B cell (primary cell): ENCODE measurements around the gene TJP2. TPM values are rescaled to one million over a fixed set of nuclear protein-coding genes. Genes with fewer than 3 reads are reported as not detected.

Source experiments
- ATAC-seq: fragments of 200-7000 bp; cut with Tn5 transposase; one replicate; pipeline ENCODE4 v1.10.0; 2021; ENCODE audit warnings: low read depth, mild to moderate bottlenecking, moderate number of reproducible peaks, moderate library complexity
- CTCF ChIA-PET: fragments of 350-600 bp; sonication (Branson Sonifier 250); formaldehyde crosslinking; loops from one replicate; lab custom pipeline; 2021; ENCODE audit warnings: antibody characterized with exemption, inconsistent platforms; lab: Charles Lee
- POLR2A ChIA-PET: fragments of 350-600 bp; sonication (Branson Sonifier 250); formaldehyde crosslinking; loops from one replicate; lab custom pipeline; 2021; ENCODE audit warnings: antibody characterized with exemption; lab: Charles Lee
- DNase-seq: peaks from one replicate; pipeline ENCODE4 v3.0.0; 2013
- H2AFZ ChIP-seq: 2 replicates; pipeline ENCODE4 v1.6.1; 2012; ENCODE audit warnings: mild to moderate bottlenecking, low read depth, low read length; ENCODE audit not compliant: insufficient read depth, poor library complexity, severe bottlenecking
- H3K27ac ChIP-seq, 2 donors: 1 replicate in 1 of 2; 2 replicates in 1 of 2; pipeline ENCODE4 v1.5.1; 2012 to 2013; ENCODE audit warnings: low read length in 2 of 2, mild to moderate bottlenecking in 2 of 2, moderate library complexity in 1 of 2
- H3K27me3 ChIP-seq, 4 experiments: fragments of 200-600 bp in 1 of 4; sonication (generic) in 1 of 4; replicated peaks in 1 of 4; 1 replicate in 2 of 4; 2 replicates in 2 of 4; pipeline versions ENCODE4 v1.6.1 to v1.7.0; 2013 to 2016; ENCODE audit warnings: low read length in 3 of 4, mild to moderate bottlenecking in 2 of 4, mixed read lengths in 1 of 4, moderate library complexity in 1 of 4; ENCODE audit not compliant: insufficient read depth in 4 of 4, control insufficient read depth in 3 of 4; ENCODE audit errors: control extremely low read depth in 1 of 4
- H3K36me3 ChIP-seq, 2 experiments: replicated peaks in 1 of 2; 1 replicate in 1 of 2; 2 replicates in 1 of 2; pipeline versions ENCODE4 v1.6.1 to v1.7.1; 2013; ENCODE audit warnings: low read length in 1 of 2; ENCODE audit not compliant: insufficient read depth in 2 of 2, control insufficient read depth in 1 of 2; ENCODE audit errors: control extremely low read depth in 1 of 2, extremely low read depth in 1 of 2
- H3K4me1 ChIP-seq, 2 donors: fragments of 200-600 bp in 1 of 2; sonication (generic) in 1 of 2; 1 replicate in 1 of 2; 2 replicates in 1 of 2; pipeline versions ENCODE4 v1.5.1 to v1.6.1; 2013 to 2017; ENCODE audit warnings: low read length in 2 of 2; ENCODE audit not compliant: control insufficient read depth in 2 of 2, insufficient read depth in 2 of 2
- H3K4me2 ChIP-seq: replicated peaks from 2 replicates; pipeline ENCODE3; 2012; ENCODE audit warnings: mild to moderate bottlenecking, low read depth, low read length; ENCODE audit not compliant: poor library complexity, severe bottlenecking
- H3K4me3 ChIP-seq, 5 experiments: fragments of 200-600 bp in 1 of 5; sonication (generic) in 1 of 5; 1 replicate in 3 of 5; 2 replicates in 2 of 5; pipeline versions ENCODE4 v1.5.1 to v1.7.0; 2011 to 2016; ENCODE audit warnings: low read length in 4 of 5, mild to moderate bottlenecking in 4 of 5, low read depth in 2 of 5, control low read depth in 1 of 5, moderate library complexity in 1 of 5; ENCODE audit not compliant: insufficient read depth in 1 of 5; ENCODE audit errors: control extremely low read depth in 1 of 5, extremely low read depth in 1 of 5
- H3K79me2 ChIP-seq: fragments of 200-600 bp; sonication (generic); one replicate; pipeline ENCODE4 v1.6.0; 2016; ENCODE audit warnings: low read length; ENCODE audit not compliant: control insufficient read depth, insufficient read depth
- H3K9ac ChIP-seq: fragments of 200-600 bp; sonication (generic); 2 replicates; pipeline ENCODE4 v1.6.1; 2017; ENCODE audit warnings: mild to moderate bottlenecking, low read length, moderate library complexity
- H3K9me3 ChIP-seq, 3 donors: one replicate each; pipeline versions ENCODE4 v1.6.1 to v1.7.1; 2013; ENCODE audit warnings: low read length in 2 of 3; ENCODE audit not compliant: control insufficient read depth in 2 of 3, insufficient read depth in 1 of 3; ENCODE audit errors: control extremely low read depth in 1 of 3
- H4K20me1 ChIP-seq: 2 replicates; pipeline ENCODE4 v1.6.0; 2012; ENCODE audit warnings: mild to moderate bottlenecking, low read length; ENCODE audit not compliant: insufficient read depth, control insufficient read depth, poor library complexity, severe bottlenecking
- H3K27ac Mint-ChIP-seq: one replicate; pipeline ENCODE4 v1.8.0; 2021; ENCODE audit warnings: mixed read lengths
- H3K27me3 Mint-ChIP-seq: one replicate; pipeline ENCODE4 v1.8.0; 2021; ENCODE audit warnings: mixed read lengths
- H3K4me1 Mint-ChIP-seq: one replicate; pipeline ENCODE4 v1.8.0; 2021; ENCODE audit warnings: mixed read lengths
- H3K4me3 Mint-ChIP-seq: one replicate; pipeline ENCODE4 v1.8.0; 2021; ENCODE audit warnings: mixed read lengths
- H3K9me3 Mint-ChIP-seq: one replicate; pipeline ENCODE4 v1.8.0; 2022; ENCODE audit warnings: mixed read lengths; ENCODE audit not compliant: insufficient read depth
- CTCF ChIP-seq: fragments of 200-600 bp; IDR thresholded peaks from one replicate; pipeline ENCODE4 v1.8.0; 2022; ENCODE audit warnings: antibody characterized with exemption, mild to moderate bottlenecking
- EZH2 ChIP-seq: IDR thresholded peaks from 2 replicates; pipeline ENCODE4 v1.6.1; 2012; ENCODE audit warnings: borderline replicate concordance, low read depth, mild to moderate bottlenecking, moderate library complexity, low read length; ENCODE audit not compliant: insufficient read depth, poor library complexity, severe bottlenecking
- WGBS: methylation state at CpG from one replicate; pipeline ENCODE4 v1.1.5; 2013; ENCODE audit warnings: missing lambda C conversion rate; ENCODE audit not compliant: insufficient coverage; 5-methylcytosine and 5-hydroxymethylcytosine counted together
- intact Hi-C: fragments of 100-400 bp; cut with micrococcal nuclease; formaldehyde crosslinking; loops from one replicate; pipeline ENCODE4 v1.10.0; 2022
- polyA plus RNA-seq: library from polyadenylated mRNA; depleted of rRNA; stranded (reverse); fragments of >200 nt; gene quantifications from 2 replicates; pipeline ENCODE4 v1.2.3, GENCODE V29; 2012
- total RNA-seq, 2 donors: library from RNA; stranded (reverse); fragments of 120-200 nt in 1 of 2; gene quantifications; 1 replicate in 1 of 2; 2 replicates in 1 of 2; pipeline versions ENCODE4 v1.2.3 to v1.2.4, GENCODE V29; 2013 to 2022

TJP2 gene
- total and polyA plus RNA-seq, 2 donors (not counting 1 experiment from before 2014, with no cell fraction given), result 1.2 to 2.3 TPM

GRCh38 chr9:69273161-69273560, 99.1 kb downstream of the TJP2 start:
- Histone ChIP-seq H3K9ac (no peak overlapping the region), H3K4me1 (no peaks in the 10 kb centered on the region), H3K36me3 (no peaks in the 10 kb centered on the region), H2AFZ (no peak overlapping the region), H3K27me3 (peaks cover 0 to 4% (median 0%) of the 10 kb centered on the region in 4 experiments), H3K79me2 (no peaks in the 10 kb centered on the region), H3K9me3 (peaks cover 0 to 4% (median 0%) of the 10 kb centered on the region in 3 donors), H4K20me1 (no peaks in the 10 kb centered on the region), H3K27ac (no peak overlapping the region), H3K4me2 (no peak overlapping the region), H3K4me3 (no peak overlapping the region)
- ChIA-PET POLR2A (no interaction called here), CTCF (no interaction called here)
- no peak overlapping the region for H3K4me3 Mint-ChIP-seq
- peaks cover 17% of the 10 kb centered on the region for H3K27me3 Mint-ChIP-seq
- intact Hi-C loops, result no loop called here
- 60% methylated on average over 2 of the region's 4 CpGs for WGBS
- TF ChIP-seq EZH2 (no peak), CTCF (no peak)
- H3K4me1 Mint-ChIP-seq, result no peaks in the 10 kb centered on the region
- ATAC-seq, result no peak
- H3K27ac Mint-ChIP-seq, result no peak overlapping the region
- peaks cover 2% of the 10 kb centered on the region for H3K9me3 Mint-ChIP-seq
- no peak for DNase-seq

- WGBS, result 97% methylated on average over 3 of the region's 5 CpGs
- no peak overlapping the region for H3K27ac ChIP-seq
- H3K4me2 ChIP-seq, result no peak overlapping the region
- no peaks in the 10 kb centered on the region for H3K79me2 ChIP-seq
- peaks cover 0 to 4% (median 0%) of the 10 kb centered on the region in 3 donors for H3K9me3 ChIP-seq
- TF ChIP-seq EZH2 (no peak), CTCF (no peak)
- H3K27me3 ChIP-seq, result no peaks in the 10 kb centered on the region
- H3K36me3 ChIP-seq, result no peaks in the 10 kb centered on the region
- no peaks in the 10 kb centered on the region for H4K20me1 ChIP-seq
- H3K4me1 Mint-ChIP-seq, result no peaks in the 10 kb centered on the region
- ChIA-PET CTCF (no interaction called here), POLR2A (no interaction called here)
- H3K9me3 Mint-ChIP-seq, result peaks cover 4% of the 10 kb centered on the region
- peaks cover 13% of the 10 kb centered on the region for H3K27me3 Mint-ChIP-seq
- H2AFZ ChIP-seq, result no peak overlapping the region
- H3K27ac Mint-ChIP-seq, result no peak overlapping the region
- no peak overlapping the region for H3K4me3 Mint-ChIP-seq
- intact Hi-C loops, result no loop called here
- H3K4me3 ChIP-seq, result no peak overlapping the region
- no peaks in the 10 kb centered on the region for H3K4me1 ChIP-seq
- no peak for ATAC-seq
- H3K9ac ChIP-seq, result no peak overlapping the region
- no peak for DNase-seq
These were observed 102.7 kb downstream of the TJP2 start for GRCh38 chr9:69276775-69277174.
